ENCODE results near the gene CDC42EP3.

CDC42EP3 gene

DNA sequence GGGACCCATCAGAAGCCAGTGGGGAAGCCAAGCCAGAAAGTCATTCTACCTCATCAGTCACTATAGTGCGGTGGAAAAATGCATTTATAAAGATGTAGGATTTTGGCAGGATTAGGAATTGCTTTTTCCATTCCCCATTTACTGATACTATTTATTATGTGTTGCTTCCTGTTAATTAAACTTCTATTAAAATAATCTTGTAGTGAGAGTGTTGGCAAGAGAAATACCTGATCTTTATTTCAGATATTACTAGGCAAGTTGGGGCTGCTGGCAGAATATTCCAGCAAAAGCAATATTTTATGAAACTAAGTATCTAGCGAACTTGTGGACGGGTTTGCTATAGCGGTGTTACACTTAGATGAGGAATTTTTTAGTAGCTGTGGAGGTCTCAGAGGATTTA is 23.9 kb upstream of the CDC42EP3 start:
- DNase-seq (ENCODE audit: low read depth) = no peak
- no peak overlapping the region for H3K4me3 ChIP-seq (ENCODE audit: low read length)
- TF ChIP-seq, protein P1, sequence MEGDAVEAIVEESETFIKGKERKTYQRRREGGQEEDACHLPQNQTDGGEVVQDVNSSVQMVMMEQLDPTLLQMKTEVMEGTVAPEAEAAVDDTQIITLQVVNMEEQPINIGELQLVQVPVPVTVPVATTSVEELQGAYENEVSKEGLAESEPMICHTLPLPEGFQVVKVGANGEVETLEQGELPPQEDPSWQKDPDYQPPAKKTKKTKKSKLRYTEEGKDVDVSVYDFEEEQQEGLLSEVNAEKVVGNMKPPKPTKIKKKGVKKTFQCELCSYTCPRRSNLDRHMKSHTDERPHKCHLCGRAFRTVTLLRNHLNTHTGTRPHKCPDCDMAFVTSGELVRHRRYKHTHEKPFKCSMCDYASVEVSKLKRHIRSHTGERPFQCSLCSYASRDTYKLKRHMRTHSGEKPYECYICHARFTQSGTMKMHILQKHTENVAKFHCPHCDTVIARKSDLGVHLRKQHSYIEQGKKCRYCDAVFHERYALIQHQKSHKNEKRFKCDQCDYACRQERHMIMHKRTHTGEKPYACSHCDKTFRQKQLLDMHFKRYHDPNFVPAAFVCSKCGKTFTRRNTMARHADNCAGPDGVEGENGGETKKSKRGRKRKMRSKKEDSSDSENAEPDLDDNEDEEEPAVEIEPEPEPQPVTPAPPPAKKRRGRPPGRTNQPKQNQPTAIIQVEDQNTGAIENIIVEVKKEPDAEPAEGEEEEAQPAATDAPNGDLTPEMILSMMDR (conservative IDR thresholded peaks at IDR 0.05; ENCODE audit: low read length) = no peak

DNA sequence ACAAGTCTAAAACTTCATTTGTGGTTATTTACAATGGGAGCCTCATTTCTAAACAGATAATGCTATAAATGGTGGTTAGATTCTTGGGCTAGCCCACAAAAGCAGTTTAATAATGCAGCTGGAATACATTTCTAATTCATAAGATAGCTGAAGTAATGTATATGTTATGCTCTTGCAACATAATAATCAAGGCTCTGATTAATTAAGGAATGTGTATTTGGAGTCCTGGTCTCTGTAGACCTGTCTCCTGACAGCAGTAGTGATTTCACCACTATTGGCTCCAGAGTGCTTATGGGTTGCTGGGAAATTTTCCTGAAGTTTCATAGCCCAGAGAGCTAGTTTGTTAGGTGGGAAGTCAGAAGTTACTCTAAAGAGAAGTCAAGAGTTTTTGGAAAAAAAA is 21.3 kb upstream of the CDC42EP3 start:
- DNase-seq (ENCODE audit: low read depth) = peak; percentile 31
- TF ChIP-seq, protein P1 (conservative IDR thresholded peaks at IDR 0.05; ENCODE audit: low read length) = no peak
- H3K4me3 ChIP-seq (ENCODE audit: low read length) = no peak overlapping the region

DNA sequence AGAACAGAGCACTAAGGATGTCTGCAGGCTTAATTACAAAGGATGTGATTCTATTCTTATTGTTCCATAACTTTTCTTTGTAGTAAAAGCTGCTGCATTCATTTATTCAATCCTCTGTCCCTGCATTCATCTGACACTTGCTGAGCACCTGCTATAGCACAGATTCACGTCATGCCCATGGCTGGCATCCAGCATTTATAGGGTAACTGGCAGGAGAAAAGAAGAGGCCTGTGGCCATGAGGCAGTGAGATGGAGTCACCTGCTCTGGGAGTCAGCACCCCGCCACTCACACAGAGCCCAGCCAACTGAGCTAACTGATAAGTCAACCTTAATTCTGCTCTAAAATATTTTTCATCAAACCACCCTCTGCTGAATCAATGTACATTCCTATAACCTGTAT is 18.3 kb upstream of the CDC42EP3 start:
- TF ChIP-seq, protein P1 (conservative IDR thresholded peaks at IDR 0.05; ENCODE audit: low read length) = no peak
- H3K4me3 ChIP-seq (ENCODE audit: low read length) = no peak overlapping the region
- no peak for DNase-seq (ENCODE audit: low read depth)

DNA sequence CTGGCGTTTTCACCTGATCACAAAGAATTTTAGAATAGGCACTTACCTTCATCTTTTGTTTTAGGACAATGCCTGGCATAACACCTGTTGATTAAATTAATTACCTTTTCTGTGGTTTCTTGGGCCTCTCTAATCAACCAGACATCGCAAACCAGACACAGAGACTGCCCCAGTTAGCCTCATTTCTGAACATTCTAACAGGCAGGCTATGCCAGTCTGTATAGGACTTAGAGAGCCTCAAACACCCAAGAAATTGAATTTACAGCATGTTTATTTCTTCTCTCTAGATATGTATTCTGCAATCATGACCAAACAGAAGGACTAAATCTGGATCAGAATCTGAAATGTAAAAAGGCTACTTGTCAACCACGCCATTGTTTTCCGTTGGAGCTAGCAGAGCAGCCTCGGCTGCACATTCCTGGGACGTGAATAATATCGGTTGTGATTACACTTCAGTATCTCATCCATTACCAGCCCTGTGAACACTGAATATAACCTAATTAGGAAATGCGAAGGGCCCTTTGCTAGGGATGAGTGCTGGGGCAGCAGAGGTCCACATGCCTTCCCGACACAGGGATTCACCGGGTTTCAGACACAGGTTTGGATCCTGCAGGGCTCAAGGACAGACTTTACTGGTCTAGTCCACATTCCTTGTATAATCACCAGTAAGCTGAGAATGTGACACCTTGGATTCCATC is 17.5 kb upstream of the CDC42EP3 start:
- peak; percentile 83 for DNase-seq (ENCODE audit: low read depth)
- TF ChIP-seq, protein P1 (conservative IDR thresholded peaks at IDR 0.05; ENCODE audit: low read length) = no peak
- no peak overlapping the region for H3K4me3 ChIP-seq (ENCODE audit: low read length)

DNA sequence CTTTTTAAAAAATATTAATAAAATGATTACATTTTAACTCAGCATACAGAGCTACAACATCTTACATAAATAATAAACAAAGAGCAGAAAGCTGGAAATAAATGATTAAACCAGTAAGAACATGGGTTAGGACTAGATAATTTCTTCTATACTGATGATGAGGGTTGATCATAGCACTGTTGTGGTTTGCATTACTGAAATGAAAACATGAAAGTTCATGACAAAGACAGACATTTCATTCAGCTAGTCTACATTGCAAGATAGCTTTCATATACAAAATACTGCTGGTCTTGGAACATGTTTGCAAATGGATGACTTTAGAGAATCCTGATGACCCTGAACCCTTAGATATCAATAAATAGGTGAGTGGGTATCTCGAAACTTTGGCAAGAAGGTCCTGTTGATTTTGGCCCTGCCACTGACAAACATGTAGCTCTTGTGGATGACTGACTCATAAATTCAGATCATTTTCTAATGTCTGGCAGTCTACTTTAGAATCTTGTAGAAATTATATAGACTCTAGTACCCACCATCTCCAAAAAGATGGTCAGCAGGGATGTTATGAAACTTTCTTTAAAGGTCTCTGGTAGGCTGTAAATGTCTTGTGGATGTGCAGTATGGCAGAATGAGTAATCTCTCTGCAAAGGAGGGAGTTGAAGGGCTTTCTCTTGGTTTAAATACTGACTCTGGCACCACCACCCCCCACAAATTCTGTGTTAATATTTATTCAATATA is 15.5 kb upstream of the CDC42EP3 start:
- DNase-seq (ENCODE audit: low read depth) = no peak
- TF ChIP-seq, protein P1 (conservative IDR thresholded peaks at IDR 0.05; ENCODE audit: low read length) = no peak
- H3K4me3 ChIP-seq (ENCODE audit: low read length) = no peak overlapping the region

DNA sequence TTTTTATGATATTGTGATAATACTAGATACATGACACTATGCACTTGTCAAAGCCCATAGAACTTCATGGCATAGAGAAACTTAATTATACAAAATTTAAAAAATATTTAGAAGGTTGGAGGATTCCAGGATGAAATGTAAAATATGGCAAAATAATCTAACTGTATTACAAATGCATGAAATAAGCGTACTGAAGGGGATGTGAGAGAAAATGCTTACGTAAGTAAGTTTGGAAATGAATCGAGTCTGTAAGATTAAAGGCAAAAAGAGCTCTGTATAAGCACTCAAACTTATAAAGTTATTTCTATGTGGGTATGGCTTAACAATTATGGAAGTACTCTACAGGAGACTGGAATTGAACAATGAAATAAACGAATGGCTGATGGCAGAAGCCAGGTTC is 13.4 kb upstream of the CDC42EP3 start:
- TF ChIP-seq, protein P1 (conservative IDR thresholded peaks at IDR 0.05; ENCODE audit: low read length) = no peak
- no peak for DNase-seq (ENCODE audit: low read depth)
- no peak overlapping the region for H3K4me3 ChIP-seq (ENCODE audit: low read length)
